Liver (tissue), 9 donors: ENCODE measurements around the gene BSND. TPM values are rescaled to one million over a fixed set of nuclear protein-coding genes. Genes with fewer than 3 reads are reported as not detected.

Source experiments
- DNase-seq: peaks from one replicate; pipeline ENCODE4 v3.0.0-alpha.2; 2017; ENCODE audit warnings: low spot score
- H3K27ac ChIP-seq, 2 donors: one replicate each; pipeline ENCODE4 v1.7.0; 2013; ENCODE audit warnings: inconsistent platforms in 2 of 2, low read length in 2 of 2, control low read depth in 1 of 2, low read depth in 1 of 2, mild to moderate bottlenecking in 1 of 2
- H3K27me3 ChIP-seq, 4 donors: one replicate each; pipeline versions ENCODE4 v1.6.1 to v1.7.0; 2013; ENCODE audit warnings: low read length in 3 of 4, inconsistent platforms in 1 of 4, mild to moderate bottlenecking in 1 of 4, moderate library complexity in 1 of 4; ENCODE audit not compliant: control insufficient read depth in 4 of 4, insufficient read depth in 4 of 4
- H3K36me3 ChIP-seq, 4 donors: one replicate each; pipeline versions ENCODE4 v1.6.1 to v1.7.0; 2013; ENCODE audit warnings: low read length in 3 of 4, mild to moderate bottlenecking in 3 of 4, low read depth in 1 of 4, moderate library complexity in 1 of 4; ENCODE audit not compliant: control insufficient read depth in 4 of 4, insufficient read depth in 3 of 4
- H3K4me1 ChIP-seq, 4 donors: one replicate each; pipeline versions ENCODE4 v1.6.1 to v1.7.0; 2013; ENCODE audit warnings: low read length in 3 of 4, mild to moderate bottlenecking in 3 of 4, moderate library complexity in 1 of 4; ENCODE audit not compliant: control insufficient read depth in 4 of 4, insufficient read depth in 4 of 4
- H3K4me3 ChIP-seq, 3 donors: one replicate each; pipeline versions ENCODE4 v1.6.1 to v1.7.0; 2013; ENCODE audit warnings: low read length in 3 of 3, control low read depth in 1 of 3, low read depth in 1 of 3, mild to moderate bottlenecking in 1 of 3
- H3K9ac ChIP-seq, 2 donors: one replicate each; pipeline ENCODE4 v1.7.0; 2013; ENCODE audit warnings: low read length in 2 of 2, mild to moderate bottlenecking in 2 of 2, moderate library complexity in 2 of 2, control low read depth in 1 of 2, low read depth in 1 of 2
- H3K9me3 ChIP-seq, 4 donors: one replicate each; pipeline versions ENCODE4 v1.6.1 to v1.7.0; 2013; ENCODE audit warnings: low read length in 3 of 4; ENCODE audit not compliant: control insufficient read depth in 4 of 4
- FOXA1 ChIP-seq: IDR thresholded peaks from 2 replicates; pipeline ENCODE4 v1.6.1; 2016; ENCODE audit warnings: antibody characterized with exemption
- FOXA2 ChIP-seq: IDR thresholded peaks from 2 replicates; pipeline ENCODE4 v1.6.1; 2016; ENCODE audit warnings: antibody characterized with exemption
- HNF4A ChIP-seq, 2 donors: conservative IDR thresholded peaks; 2 replicates each; pipeline ENCODE4 v1.6.1; 2016; ENCODE audit warnings: antibody characterized with exemption in 2 of 2, mild to moderate bottlenecking in 2 of 2
- HNF4G ChIP-seq: IDR thresholded peaks from 2 replicates; pipeline ENCODE4 v1.6.1; 2016; ENCODE audit warnings: antibody characterized with exemption
- JUND ChIP-seq, 2 donors: IDR thresholded peaks; 2 replicates each; pipeline ENCODE4 v1.6.1; 2016; ENCODE audit warnings: antibody characterized with exemption in 2 of 2
- NR2F2 ChIP-seq: IDR thresholded peaks from 2 replicates; pipeline ENCODE4 v1.6.1; 2016; ENCODE audit warnings: antibody characterized with exemption
- RAD21 ChIP-seq, 2 donors: IDR thresholded peaks; 2 replicates each; pipeline ENCODE4 v1.6.1; 2016; ENCODE audit warnings: antibody characterized with exemption in 2 of 2, mild to moderate bottlenecking in 2 of 2
- REST ChIP-seq: IDR thresholded peaks from 2 replicates; pipeline ENCODE4 v1.6.1; 2016; ENCODE audit warnings: antibody characterized with exemption, mild to moderate bottlenecking
- RXRA ChIP-seq, 2 donors: IDR thresholded peaks; 2 replicates each; pipeline ENCODE4 v1.6.1; 2017 to 2018; ENCODE audit warnings: antibody characterized with exemption in 2 of 2, mild to moderate bottlenecking in 1 of 2
- TAF1 ChIP-seq: conservative IDR thresholded peaks from 2 replicates; pipeline ENCODE4 v1.6.1; 2016; ENCODE audit warnings: antibody characterized with exemption, mild to moderate bottlenecking
- YY1 ChIP-seq: IDR thresholded peaks from 2 replicates; pipeline ENCODE4 v1.6.1; 2016; ENCODE audit warnings: antibody characterized with exemption, mild to moderate bottlenecking
- ZBTB33 ChIP-seq: IDR thresholded peaks from 2 replicates; pipeline ENCODE4 v1.6.1; 2016; ENCODE audit warnings: antibody characterized with exemption
- WGBS: extraction: QIAGEN DNeasy Blood & Tissue Kit; methylation state at CpG from one replicate; pipeline ENCODE4 v1.1.7; 2013; 5-methylcytosine and 5-hydroxymethylcytosine counted together
- polyA plus RNA-seq, 2 donors: library from polyadenylated mRNA; stranded (reverse) in 1 of 2; unstranded in 1 of 2; fragments of 200-250 nt in 1 of 2; fragments of >200 nt in 1 of 2; fragmentation: Nextera tagmentation in 1 of 2; extraction: Ambion mirVana in 1 of 2; gene quantifications; one replicate each; pipeline versions ENCODE4 v1.2.1 to v1.2.3, GENCODE V29; 2013 to 2015
- total RNA-seq, 2 donors: library from RNA; depleted of rRNA; stranded (reverse); fragments of >200 nt; gene quantifications; one replicate each; pipeline ENCODE4 v1.2.3, GENCODE V29; 2014
- TF ChIP-seq, protein P1 (sequence below): IDR thresholded peaks from 2 replicates; pipeline ENCODE4 v1.6.1; 2016; ENCODE audit warnings: antibody characterized with exemption
- TF ChIP-seq, protein P2 (sequence below): fragments of 150-350 bp; IDR thresholded peaks from 2 replicates; pipeline ENCODE4 v1.5.1; 2017; ENCODE audit warnings: improper control_type of control experiment, low read depth, low read length; ENCODE audit not compliant: missing input control
- donor health status: healthy.
- donor health status: healthy.
- donor health status: healthy.
- donor health status: healthy.
- donor health status: healthy.

The BSND gene
- total and polyA plus RNA-seq, 4 donors = 0.14 TPM; not detected in 3

GRCh38 chr1:55059302-55060132, 60.8 kb downstream of the BSND start (continued):
- TF ChIP-seq, protein P1, sequence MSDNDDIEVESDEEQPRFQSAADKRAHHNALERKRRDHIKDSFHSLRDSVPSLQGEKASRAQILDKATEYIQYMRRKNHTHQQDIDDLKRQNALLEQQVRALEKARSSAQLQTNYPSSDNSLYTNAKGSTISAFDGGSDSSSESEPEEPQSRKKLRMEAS = no peak
- TF ChIP-seq, protein P2, sequence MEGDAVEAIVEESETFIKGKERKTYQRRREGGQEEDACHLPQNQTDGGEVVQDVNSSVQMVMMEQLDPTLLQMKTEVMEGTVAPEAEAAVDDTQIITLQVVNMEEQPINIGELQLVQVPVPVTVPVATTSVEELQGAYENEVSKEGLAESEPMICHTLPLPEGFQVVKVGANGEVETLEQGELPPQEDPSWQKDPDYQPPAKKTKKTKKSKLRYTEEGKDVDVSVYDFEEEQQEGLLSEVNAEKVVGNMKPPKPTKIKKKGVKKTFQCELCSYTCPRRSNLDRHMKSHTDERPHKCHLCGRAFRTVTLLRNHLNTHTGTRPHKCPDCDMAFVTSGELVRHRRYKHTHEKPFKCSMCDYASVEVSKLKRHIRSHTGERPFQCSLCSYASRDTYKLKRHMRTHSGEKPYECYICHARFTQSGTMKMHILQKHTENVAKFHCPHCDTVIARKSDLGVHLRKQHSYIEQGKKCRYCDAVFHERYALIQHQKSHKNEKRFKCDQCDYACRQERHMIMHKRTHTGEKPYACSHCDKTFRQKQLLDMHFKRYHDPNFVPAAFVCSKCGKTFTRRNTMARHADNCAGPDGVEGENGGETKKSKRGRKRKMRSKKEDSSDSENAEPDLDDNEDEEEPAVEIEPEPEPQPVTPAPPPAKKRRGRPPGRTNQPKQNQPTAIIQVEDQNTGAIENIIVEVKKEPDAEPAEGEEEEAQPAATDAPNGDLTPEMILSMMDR = no peak
- TF ChIP-seq FOXA1 (no peak), HNF4G (no peak), RAD21 (IDR thresholded peaks at IDR 0.05) (no peak)

GRCh38 chr1:55060133-55060999, 61.6 kb downstream of the BSND start:
- H3K27ac ChIP-seq = no peak overlapping the region
- H3K4me1 ChIP-seq = peaks cover 16 to 58% (median 33%) of the 10 kb centered on the region in 4 donors
- DNase-seq = no peak
- no peak for TF ChIP-seq NR2F2
- TF ChIP-seq FOXA2 = no peak
- no peak for TF ChIP-seq HNF4G
- no peak for TF ChIP-seq RXRA (IDR thresholded peaks at IDR 0.05)
- TF ChIP-seq, protein P2 = no peak
- no peak for TF ChIP-seq ZBTB33
- no peak for TF ChIP-seq RAD21 (IDR thresholded peaks at IDR 0.05)
- no peak for TF ChIP-seq REST
- TF ChIP-seq FOXA1 = no peak
- TF ChIP-seq HNF4A (conservative IDR thresholded peaks at IDR 0.05) = no peak
- TF ChIP-seq JUND (IDR thresholded peaks at IDR 0.05) = no peak
- TF ChIP-seq, protein P1 = no peak
- TF ChIP-seq YY1 = no peak
- no peak for TF ChIP-seq TAF1
- H3K9ac ChIP-seq = no peak overlapping the region
- H3K27me3 ChIP-seq = no peaks in the 10 kb centered on the region
- whole genome bisulfite sequencing = 91% methylated on average over 14 of the region's 14 CpGs
- no peak overlapping the region for H3K4me3 ChIP-seq
- H3K9me3 ChIP-seq = no peaks in the 10 kb centered on the region
- H3K36me3 ChIP-seq = peaks cover 16 to 48% (median 24%) of the 10 kb centered on the region in 4 donors
